Stimulated activated CD4-positive, alpha-beta T cell treated with anti-CD3 and anti-CD28 coated beads, Interleukin-4, amount 100 ng/mL, for 4 hours (primary cell): ENCODE measurements around the gene SCYL1.

Source experiments
- DNase-seq, 2 experiments: peaks; one replicate each; pipeline ENCODE4 v3.0.0-alpha.2; 2020

SCYL1 gene

DNA sequence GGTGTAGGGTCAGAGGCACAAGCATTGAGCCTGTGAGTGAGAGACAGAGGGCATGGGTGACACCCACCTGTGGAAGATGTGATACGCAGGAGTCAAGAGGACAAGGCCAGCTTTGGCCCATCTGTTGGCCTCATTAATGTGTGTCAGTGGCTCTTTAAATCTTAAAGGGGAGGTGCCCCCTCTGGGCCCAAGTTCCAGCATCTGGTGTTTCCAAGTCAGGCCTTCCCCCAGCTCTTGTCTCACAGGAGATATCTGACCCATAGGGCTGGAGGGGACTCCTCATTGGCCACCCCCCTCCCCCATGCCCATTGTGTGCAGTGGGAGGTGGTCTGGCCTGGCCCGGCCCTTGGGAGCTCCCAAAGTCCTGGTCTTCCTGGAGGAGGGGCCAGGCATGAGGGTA lies 61.8 kb downstream of the SCYL1 start:
- DNase-seq = no peak
